Measurements from ENCODE around the gene APOL5. TPM values are rescaled to one million over a fixed set of nuclear protein-coding genes. Genes with fewer than 3 reads are reported as not detected.

APOL5 gene
- total RNA-seq, 1 experiment from 2014 or later: not detected

Other genes with a start within 250 kb of the APOL5 start
- not detected in 2 replicates for gene RASD2, start 177.0 kb upstream of the APOL5 start, total RNA-seq (2022)
- gene MB, start 100.5 kb upstream of the APOL5 start, total RNA-seq (2022): not detected in 2 replicates
- 7.2 and 9.6 TPM in 2 replicates for gene APOL6, start 69.4 kb upstream of the APOL5 start, total RNA-seq (2022)